Endothelial cell of hepatic sinusoid (primary cell): ENCODE measurements around the gene ACSL3.

Source experiments
- in situ Hi-C: cut with HindIII; loops from 2 replicates; pipeline ENCODE4 v1.10.0; 2017; ENCODE audit warnings: low sequenced_read_pairs

Gene ACSL3

GRCh38 chr2:222938327-222938726, 77.5 kb downstream of the ACSL3 start:
- in situ Hi-C loops: no loop called here

GRCh38 chr2:222939208-222939856, 78.5 kb downstream of the ACSL3 start:
- in situ Hi-C loops: no loop called here

- in situ Hi-C loops: no loop called here
Observed at GRCh38 chr2:222939979-222940378, 79.1 kb downstream of the ACSL3 start.

GRCh38 chr2:222941510-222942032, 80.7 kb downstream of the ACSL3 start:
- in situ Hi-C loops: no loop called here

GRCh38 chr2:222942561-222942960, 81.7 kb downstream of the ACSL3 start:
- in situ Hi-C loops: no loop called here

- in situ Hi-C loops: no loop called here
Observed at GRCh38 chr2:222942977-222943376, 82.1 kb downstream of the ACSL3 start.

GRCh38 chr2:222943820-222944219, 83.0 kb downstream of the ACSL3 start:
- in situ Hi-C loops: no loop called here

- in situ Hi-C loops: no loop called here
Observed at GRCh38 chr2:222944552-222944951, 83.7 kb downstream of the ACSL3 start.

- in situ Hi-C loops: loop anchor here (5.0 kb wide), 2 partner anchors 33 to 83 kb away; partner anchors contain the start of gene ACSL3
Observed at GRCh38 chr2:222944971-222945740, 84.3 kb downstream of the ACSL3 start.

GRCh38 chr2:222945887-222946286, 85.1 kb downstream of the ACSL3 start:
- in situ Hi-C loops: loop anchor here (5.0 kb wide), 2 partner anchors 34 to 84 kb away; partner anchors contain the start of gene ACSL3

- in situ Hi-C loops: loop anchor here (5.0 kb wide), 2 partner anchors 34 to 84 kb away; partner anchors contain the start of gene ACSL3
Observed at GRCh38 chr2:222946700-222947287, 86.0 kb downstream of the ACSL3 start.

GRCh38 chr2:222949073-222949472, 88.2 kb downstream of the ACSL3 start:
- in situ Hi-C loops: loop anchor here (5.0 kb wide), 2 partner anchors 37 to 87 kb away; partner anchors contain the start of gene ACSL3

- in situ Hi-C loops: loop anchor here (5.0 kb wide), 2 partner anchors 38 to 88 kb away; partner anchors contain the start of gene ACSL3
Observed at GRCh38 chr2:222949690-222950323, 89.0 kb downstream of the ACSL3 start.

- in situ Hi-C loops: no loop called here
Observed at GRCh38 chr2:222950638-222951285, 89.9 kb downstream of the ACSL3 start.

- in situ Hi-C loops: no loop called here
Observed at GRCh38 chr2:222952204-222952603, 91.4 kb downstream of the ACSL3 start.

GRCh38 chr2:222955008-222955407, 94.2 kb downstream of the ACSL3 start:
- in situ Hi-C loops: no loop called here

- in situ Hi-C loops: no loop called here
Observed at GRCh38 chr2:222959358-222959757, 98.5 kb downstream of the ACSL3 start.

- in situ Hi-C loops: no loop called here
Observed at GRCh38 chr2:222960126-222960525, 99.3 kb downstream of the ACSL3 start.

GRCh38 chr2:222963641-222964040, 102.8 kb downstream of the ACSL3 start:
- in situ Hi-C loops: no loop called here

- in situ Hi-C loops: no loop called here
Observed at GRCh38 chr2:222964376-222965031, 103.7 kb downstream of the ACSL3 start.
